Endodermal cell (in vitro differentiated cells): ENCODE data around the gene LRRC9. TPM values are rescaled to one million over a fixed set of nuclear protein-coding genes. Genes with fewer than 3 reads are reported as not detected.

Source experiments
- DNase-seq: peaks from one replicate; pipeline ENCODE4 v3.0.0-alpha.2; 2017
- H3K27ac ChIP-seq: 2 replicates; pipeline ENCODE4 v1.5.1; 2013; ENCODE audit warnings: mild to moderate bottlenecking, low read depth, low read length, moderate library complexity
- H3K27me3 ChIP-seq: 2 replicates; pipeline ENCODE4 v1.6.1; 2013; ENCODE audit warnings: mild to moderate bottlenecking, low read length, moderate library complexity; ENCODE audit not compliant: insufficient read depth, control insufficient read depth, poor library complexity, severe bottlenecking
- H3K36me3 ChIP-seq: 2 replicates; pipeline ENCODE4 v1.7.0; 2013; ENCODE audit warnings: mild to moderate bottlenecking, low read length, moderate library complexity; ENCODE audit not compliant: control insufficient read depth, insufficient read depth
- H3K4me1 ChIP-seq: one replicate; pipeline ENCODE4 v1.7.0; 2013; ENCODE audit warnings: low read length; ENCODE audit not compliant: control insufficient read depth, insufficient read depth
- H3K4me3 ChIP-seq: 2 replicates; pipeline ENCODE4 v1.5.1; 2013; ENCODE audit warnings: mild to moderate bottlenecking, low read length, moderate library complexity
- H3K9ac ChIP-seq: 2 replicates; pipeline ENCODE4 v1.6.1; 2013; ENCODE audit warnings: mild to moderate bottlenecking, low read length, moderate library complexity; ENCODE audit not compliant: poor library complexity, severe bottlenecking; ENCODE audit errors: extremely low read depth
- H3K9me3 ChIP-seq: 2 replicates; pipeline ENCODE4 v1.6.1; 2013; ENCODE audit warnings: mild to moderate bottlenecking, low read length, moderate library complexity; ENCODE audit not compliant: control insufficient read depth
- H3K27ac Mint-ChIP-seq: 2 replicates; pipeline ENCODE4 v1.8.0; 2020; ENCODE audit warnings: mixed read lengths
- H3K27me3 Mint-ChIP-seq: 2 replicates; pipeline ENCODE4 v1.8.0; 2021; ENCODE audit warnings: mild to moderate bottlenecking, mixed read lengths; ENCODE audit not compliant: insufficient read depth
- H3K36me3 Mint-ChIP-seq: 2 replicates; pipeline ENCODE4 v1.8.0; 2020; ENCODE audit warnings: low read depth, mixed read lengths
- H3K4me1 Mint-ChIP-seq: 2 replicates; pipeline ENCODE4 v1.8.0; 2020; ENCODE audit warnings: mixed read lengths
- H3K4me3 Mint-ChIP-seq: 2 replicates; pipeline ENCODE4 v1.8.0; 2020; ENCODE audit warnings: mild to moderate bottlenecking, moderate library complexity, mixed read lengths
- H3K9me3 Mint-ChIP-seq: 2 replicates; pipeline ENCODE4 v1.8.0; 2020; ENCODE audit warnings: mild to moderate bottlenecking, mixed read lengths
- CTCF ChIP-seq: fragments of 200-600 bp; sonication (generic); conservative IDR thresholded peaks from 2 replicates; pipeline ENCODE4 v1.5.0; 2021; ENCODE audit warnings: antibody characterized with exemption, mild to moderate bottlenecking
- WGBS, 2 experiments: methylation state at CpG; one replicate each; pipeline versions ENCODE4 v1.1.5 to v1.1.7; 2013; ENCODE audit warnings: missing lambda C conversion rate in 2 of 2, mixed read lengths in 1 of 2; ENCODE audit not compliant: insufficient coverage in 1 of 2, insufficient read length in 1 of 2; 5-methylcytosine and 5-hydroxymethylcytosine counted together
- total RNA-seq, 2 donors: library from RNA; stranded (reverse); fragmentation: NEBNext Ultra II Directional in 1 of 2; extraction: Animal tissue kit (Norgen Biotek cat#: 25700) in 1 of 2; gene quantifications; 2 replicates in 1 of 2; 3 replicates in 1 of 2; pipeline ENCODE4 v1.2.1, GENCODE V29; 2021

LRRC9 gene
- total RNA-seq, 2 donors from 2014 or later, result 3.0 to 3.5 TPM

DNA sequence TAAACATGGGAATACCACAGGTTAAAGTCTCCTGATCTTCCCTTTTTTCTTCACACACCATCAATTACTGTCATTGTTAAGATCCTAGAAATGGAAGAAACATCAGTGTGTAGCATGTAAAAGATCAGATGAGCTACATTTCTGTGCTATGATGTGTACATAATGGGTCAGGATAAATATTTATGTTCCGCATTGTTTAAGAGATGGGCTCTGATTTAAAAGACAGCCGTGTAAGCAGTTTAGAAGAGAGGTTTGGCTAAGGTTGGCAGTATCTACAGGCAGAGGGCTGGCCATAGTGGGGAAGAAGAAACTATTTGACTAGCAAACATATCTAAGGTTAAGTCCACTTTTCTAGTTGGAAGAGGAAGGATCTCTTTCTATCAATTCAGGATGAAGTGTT, 49.4 kb downstream of the LRRC9 start:
- H3K4me1 Mint-ChIP-seq, result peaks cover 9% of the 10 kb centered on the region
- Histone ChIP-seq H3K9ac (no peak overlapping the region), H3K36me3 (no peaks in the 10 kb centered on the region), H3K4me1 (no peaks in the 10 kb centered on the region), H3K4me3 (no peak overlapping the region), H3K9me3 (no peaks in the 10 kb centered on the region), H3K27ac (no peak overlapping the region), H3K27me3 (no peaks in the 10 kb centered on the region)
- no peak for DNase-seq
- H3K9me3 Mint-ChIP-seq, result no peaks in the 10 kb centered on the region
- no peak overlapping the region for H3K4me3 Mint-ChIP-seq
- H3K27ac Mint-ChIP-seq, result no peak overlapping the region
- H3K27me3 Mint-ChIP-seq, result no peaks in the 10 kb centered on the region
- WGBS, 2 experiments, result 91 to 100% methylated on average over 2 of the region's 2 CpGs
- TF ChIP-seq CTCF, result no peak
- no peaks in the 10 kb centered on the region for H3K36me3 Mint-ChIP-seq

GRCh38 chr14:59981564-59981963, 61.6 kb downstream of the LRRC9 start:
- H3K36me3 Mint-ChIP-seq, result no peaks in the 10 kb centered on the region
- no peaks in the 10 kb centered on the region for H3K27me3 Mint-ChIP-seq
- Histone ChIP-seq H3K27me3 (no peaks in the 10 kb centered on the region), H3K27ac (no peak overlapping the region), H3K4me3 (no peak overlapping the region), H3K4me1 (no peaks in the 10 kb centered on the region), H3K9me3 (no peaks in the 10 kb centered on the region), H3K36me3 (no peaks in the 10 kb centered on the region), H3K9ac (no peak overlapping the region)
- H3K27ac Mint-ChIP-seq, result no peak overlapping the region
- DNase-seq, result no peak
- no peaks in the 10 kb centered on the region for H3K4me1 Mint-ChIP-seq
- H3K9me3 Mint-ChIP-seq, result no peaks in the 10 kb centered on the region
- H3K4me3 Mint-ChIP-seq, result no peak overlapping the region
- TF ChIP-seq CTCF, result no peak

DNA sequence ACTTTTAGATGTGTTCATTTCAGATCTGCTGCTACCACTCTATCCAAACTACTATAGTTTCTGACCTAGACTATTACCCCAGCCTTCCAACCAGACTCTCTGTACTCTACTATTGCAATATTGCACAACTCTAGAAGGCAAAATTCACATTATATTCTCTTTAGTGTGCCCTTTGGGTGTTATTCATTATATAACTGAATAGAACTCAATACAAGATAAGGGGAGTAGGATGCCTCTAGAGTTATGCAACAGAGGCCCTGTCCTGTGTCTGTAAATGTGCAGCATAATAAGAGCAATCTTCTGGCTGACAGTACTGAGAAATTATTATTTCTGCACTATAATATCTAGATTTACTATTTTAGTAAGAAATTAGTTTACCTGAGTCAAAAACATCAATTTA, 63.1 kb downstream of the LRRC9 start:
- TF ChIP-seq CTCF, result no peak

More for the DNA sequence above, 63.1 kb downstream of the LRRC9 start:
- H3K36me3 Mint-ChIP-seq, result no peaks in the 10 kb centered on the region
- H3K4me3 Mint-ChIP-seq, result no peak overlapping the region
- DNase-seq, result no peak
- Histone ChIP-seq H3K36me3 (no peaks in the 10 kb centered on the region), H3K9me3 (no peaks in the 10 kb centered on the region), H3K27ac (no peak overlapping the region), H3K4me1 (no peaks in the 10 kb centered on the region), H3K27me3 (no peaks in the 10 kb centered on the region), H3K4me3 (no peak overlapping the region), H3K9ac (no peak overlapping the region)
- H3K4me1 Mint-ChIP-seq, result no peaks in the 10 kb centered on the region
- no peaks in the 10 kb centered on the region for H3K27me3 Mint-ChIP-seq
- no peaks in the 10 kb centered on the region for H3K9me3 Mint-ChIP-seq
- no peak overlapping the region for H3K27ac Mint-ChIP-seq
